K562 (cell line): ENCODE measurements around the gene NDUFA3. TPM values are rescaled to one million over a fixed set of nuclear protein-coding genes. Genes with fewer than 3 reads are reported as not detected.

Experiments used
- ATAC-seq: fragments of 200-7000 bp; cut with Tn5 transposase; 3 replicates; pipeline ENCODE4 v1.9.1; 2020; ENCODE audit warnings: moderate library complexity
- BruUV-seq: library from RNA; stranded (reverse); fragments of 400-500 nt; replicated peaks from 2 replicates; lab custom pipeline; 2021; lab: Mats Ljungman, UMichigan
- CTCF ChIA-PET: fragments of 300-600 bp; formaldehyde crosslinking; extraction: SDS; loops from one replicate; lab custom pipeline; 2021; ENCODE audit warnings: low intra/inter-chr PET ratio; lab: Yijun Ruan, JAX
- POLR2A ChIA-PET: fragments of 300-600, 350-650 bp; sonication (Branson Sonifier 250); formaldehyde crosslinking; extraction: SDS; loops from one replicate; lab custom pipeline; 2021; ENCODE audit warnings: antibody characterized with exemption, inconsistent platforms; lab: Yijun Ruan, JAX
- DNase-seq, 4 experiments: peaks; one replicate each; pipeline versions ENCODE4 v3.0.0 to v3.0.0-alpha.2; 2011 to 2018; ENCODE audit warnings: low spot score in 3 of 4, mixed read lengths in 3 of 4; ENCODE audit errors: extremely low read depth in 1 of 4
- FAIRE-seq: peaks from 2 replicates; lab custom pipeline; 2011; peaks lifted over from hg19 to GRCh38; lab: Jason Lieb, UNC
- H2AFZ ChIP-seq: 2 replicates; pipeline ENCODE4 v1.6.0; 2011; ENCODE audit warnings: low read depth, low read length, control low read depth, inconsistent platforms
- H3K27ac ChIP-seq: fragments of 200-600 bp; 3 replicates; pipeline ENCODE4 v1.8.0; 2011; ENCODE audit warnings: low read depth, mild to moderate bottlenecking, control low read depth, inconsistent platforms, low read length, moderate library complexity, mixed read lengths; ENCODE audit errors: extremely low read depth
- H3K27me3 ChIP-seq, 2 experiments: fragments of 300-600 bp in 1 of 2; 2 replicates in 1 of 2; 3 replicates in 1 of 2; pipeline versions ENCODE4 v1.6.0 to v1.8.0; 2011; ENCODE audit warnings: inconsistent platforms in 2 of 2, low read length in 2 of 2, mild to moderate bottlenecking in 1 of 2, mixed read lengths in 1 of 2, moderate library complexity in 1 of 2; ENCODE audit not compliant: control insufficient read depth in 2 of 2, insufficient read depth in 2 of 2
- H3K36me3 ChIP-seq: fragments of 300-600 bp; 3 replicates; pipeline ENCODE4 v1.8.0; 2011; ENCODE audit warnings: mild to moderate bottlenecking, low read length, inconsistent platforms; ENCODE audit not compliant: control insufficient read depth, insufficient read depth
- H3K4me1 ChIP-seq, 2 experiments: fragments of 200-600 bp in 1 of 2; replicated peaks in 1 of 2; 2 replicates in 1 of 2; 3 replicates in 1 of 2; pipeline versions ENCODE4 v1.5.1 to v1.8.0; 2011; ENCODE audit warnings: inconsistent platforms in 2 of 2, low read length in 2 of 2, mild to moderate bottlenecking in 1 of 2, mixed read lengths in 1 of 2, moderate library complexity in 1 of 2; ENCODE audit not compliant: control insufficient read depth in 2 of 2, insufficient read depth in 2 of 2
- H3K4me2 ChIP-seq: 2 replicates; pipeline ENCODE4 v1.6.1; 2011; ENCODE audit warnings: low read length, control low read depth, inconsistent platforms, mixed read lengths; ENCODE audit not compliant: insufficient read depth
- H3K4me3 ChIP-seq: fragments of 200-600 bp; sonication (generic), shearing (Covaris generic); 2 replicates; pipeline ENCODE4 v1.5.1; 2016; ENCODE audit warnings: control low read depth, inconsistent platforms
- H3K79me2 ChIP-seq: fragments of 200-600 bp; 3 replicates; pipeline ENCODE4 v1.8.0; 2011; ENCODE audit warnings: low read length, inconsistent platforms; ENCODE audit not compliant: control insufficient read depth, insufficient read depth
- H3K9ac ChIP-seq, 2 experiments: 2 replicates each; pipeline versions ENCODE4 v1.6.0 to v1.6.1; 2011; ENCODE audit warnings: low read depth in 2 of 2, low read length in 2 of 2, control low read depth in 1 of 2, inconsistent platforms in 1 of 2, mild to moderate bottlenecking in 1 of 2, mixed read lengths in 1 of 2; ENCODE audit not compliant: insufficient read depth in 1 of 2
- H3K9me1 ChIP-seq: one replicate; pipeline ENCODE4 v1.6.0; 2011; ENCODE audit warnings: inconsistent platforms, mild to moderate bottlenecking, low read length, moderate library complexity; ENCODE audit not compliant: control insufficient read depth, insufficient read depth
- H3K9me3 ChIP-seq: replicated peaks from 2 replicates; pipeline ENCODE4 v1.5.1; 2011; ENCODE audit warnings: low read depth, low read length, inconsistent platforms; ENCODE audit not compliant: control insufficient read depth, insufficient read depth
- H4K20me1 ChIP-seq: replicated peaks from 2 replicates; pipeline ENCODE4 v1.6.1; 2011; ENCODE audit warnings: low read length, inconsistent platforms, mixed read lengths; ENCODE audit not compliant: control insufficient read depth, insufficient read depth
- C11orf30 ChIP-seq: fragments of 450-650 bp; IDR thresholded peaks from 2 replicates; pipeline ENCODE4 v1.6.1; 2016; ENCODE audit warnings: low read depth, mild to moderate bottlenecking
- FOXA1 ChIP-seq: fragments of 450-650 bp; IDR thresholded peaks from 2 replicates; pipeline ENCODE4 v1.6.1; 2016; ENCODE audit warnings: mild to moderate bottlenecking, borderline replicate concordance
- FOXM1 ChIP-seq, 2 experiments: fragments of 450-650 bp in 1 of 2; sonication (generic) in 1 of 2; formaldehyde crosslinking in 1 of 2; IDR thresholded peaks; 2 replicates each; pipeline versions ENCODE4 v1.6.1 to v1.9.0; 2017 to 2022; ENCODE audit warnings: low read depth in 2 of 2, mild to moderate bottlenecking in 2 of 2, missing genetic modification reagents in 1 of 2, moderate library complexity in 1 of 2
- HDAC2 ChIP-seq: fragments of 450-650 bp; IDR thresholded peaks from 2 replicates; pipeline ENCODE4 v1.6.1; 2016; ENCODE audit warnings: mild to moderate bottlenecking
- MEF2A ChIP-seq: IDR thresholded peaks from 2 replicates; pipeline ENCODE4 v1.6.1; 2011; ENCODE audit warnings: low read depth, mild to moderate bottlenecking, low read length, moderate library complexity; ENCODE audit not compliant: control insufficient read depth
- RBM25 ChIP-seq: fragments of 200-400 bp; formaldehyde crosslinking; IDR thresholded peaks from 2 replicates; pipeline ENCODE4 v1.6.1; 2018; ENCODE audit warnings: low read length, low read depth, moderate library complexity; ENCODE audit not compliant: severe bottlenecking
- RHOXF2B ChIP-seq: fragments of 250-450 bp; sonication (Bioruptor Pico); conservative IDR thresholded peaks from 2 replicates; pipeline ENCODE4 v1.5.1; 2021
- SMARCC2 ChIP-seq: fragments of 450-650 bp; IDR thresholded peaks from 2 replicates; pipeline ENCODE4 v1.6.1; 2017; ENCODE audit warnings: antibody characterized with exemption, moderate library complexity, mild to moderate bottlenecking, low read depth
- TAF7 ChIP-seq: fragments of 450-650 bp; IDR thresholded peaks from 2 replicates; pipeline ENCODE4 v1.6.1; 2016; ENCODE audit warnings: missing genetic modification characterization, missing compliant biosample characterization
- ZNF274 ChIP-seq: IDR thresholded peaks from 2 replicates; pipeline ENCODE4 v1.6.1; 2011; ENCODE audit warnings: low read depth, mild to moderate bottlenecking, low read length, moderate library complexity, borderline replicate concordance
- ZNF282 ChIP-seq: sonication (generic); formaldehyde crosslinking; IDR thresholded peaks from 2 replicates; pipeline ENCODE4 v1.8.1; 2023; ENCODE audit warnings: missing genetic modification reagents
- ZNF785 ChIP-seq: fragments of 250-450 bp; sonication (Bioruptor Pico); IDR thresholded peaks from 2 replicates; pipeline ENCODE4 v1.4.0; 2020; ENCODE audit warnings: mild to moderate bottlenecking
- WGBS: fragments of 100-300 bp; shearing (Covaris generic); methylation state at CpG from one replicate; pipeline ENCODE4 v1.1.6; 2016; ENCODE audit warnings: low coverage, mixed read lengths; ENCODE audit not compliant: insufficient coverage; ENCODE audit errors: missing lambda C conversion rate; 5-methylcytosine and 5-hydroxymethylcytosine counted together
- in situ Hi-C: fragments of 300-500 bp; cut with MboI; formaldehyde crosslinking; loops from 4 replicates; pipeline ENCODE4 v1.15.0; 2018; ENCODE audit warnings: inconsistent platforms, mixed read lengths
- intact Hi-C: fragments of 100-400 bp; cut with micrococcal nuclease; formaldehyde crosslinking; loops from 2 replicates; pipeline ENCODE4 v1.14.2; 2022
- polyA plus RNA-seq, 8 experiments: library from polyadenylated mRNA; depleted of rRNA in 4 of 8; stranded (reverse) in 5 of 8; unstranded in 3 of 8; fragments of >200 nt; fragmentation: Nextera tagmentation in 2 of 8; fragmentation: Illumina TruSeq in 1 of 8; extraction: Ambion mirVana in 2 of 8; extraction: Trizol in 1 of 8; gene quantifications; 2 replicates each; pipeline versions ENCODE4 v1.2.1 to v1.2.3, GENCODE V29; 2011 to 2014; ENCODE audit warnings: inconsistent platforms in 1 of 8, missing spikeins in 1 of 8
- total RNA-seq, 7 experiments: library from RNA; depleted of rRNA in 6 of 7; stranded (reverse); fragments of >200 nt in 6 of 7; fragmentation: Illumina TruSeq in 2 of 7; extraction: Trizol in 2 of 7; gene quantifications; 2 replicates each; pipeline versions ENCODE4 v1.2.1 to v1.2.3, GENCODE V29; 2011 to 2021; ENCODE audit warnings: low replicate concordance in 1 of 7
- TF ChIP-seq, protein P1 (sequence below): fragments of 250-450 bp; sonication (Bioruptor Pico); IDR thresholded peaks from 2 replicates; pipeline ENCODE4 v1.5.0; 2020; ENCODE audit warnings: mild to moderate bottlenecking, borderline replicate concordance
- TF ChIP-seq, protein P2 (sequence below): fragments of 250-450 bp; sonication (Bioruptor Pico); IDR thresholded peaks from 2 replicates; pipeline ENCODE4 v1.4.0; 2020; ENCODE audit warnings: mild to moderate bottlenecking
- TF ChIP-seq, protein P3 (sequence below): fragments of 250-450 bp; sonication (Bioruptor Pico); IDR thresholded peaks from 2 replicates; pipeline ENCODE4 v1.5.0; 2020; ENCODE audit warnings: mild to moderate bottlenecking

NDUFA3 gene
- total and polyA plus RNA-seq, 9 of the 15 experiments (the other 6 are each of a cell fraction or from before 2014, with no cell fraction given): 39.2 to 279 (median 138) TPM

DNA sequence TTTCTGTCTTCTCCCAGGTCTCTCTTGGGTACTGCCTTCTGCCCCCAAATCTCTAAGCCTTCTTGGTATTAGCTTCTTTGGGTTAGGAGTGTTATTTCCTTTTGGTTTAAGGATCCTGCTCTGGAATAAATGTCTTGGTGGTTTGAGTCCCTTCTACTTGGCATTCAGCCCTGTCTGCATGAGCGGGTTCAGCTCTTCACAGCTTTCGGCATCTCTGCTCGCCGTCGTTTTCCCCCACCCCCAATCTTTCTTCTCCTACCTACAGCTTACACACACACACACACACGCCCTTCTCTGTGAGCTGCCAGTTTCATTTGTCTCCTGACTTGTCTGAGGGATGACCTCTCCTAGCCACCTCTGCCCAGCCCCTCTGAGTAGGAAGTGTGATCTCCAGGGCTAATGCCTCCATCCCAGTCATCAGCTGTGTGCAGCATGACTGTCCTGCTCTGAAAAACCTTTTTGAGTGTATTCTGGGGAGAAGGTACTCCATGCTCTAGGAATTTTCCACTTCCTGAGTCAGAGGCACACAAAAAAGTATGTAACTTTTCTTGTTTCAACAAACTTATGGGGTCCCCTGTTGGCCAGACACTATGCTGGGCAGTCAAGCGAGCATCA lies 39.6 kb downstream of the NDUFA3 start:
- Histone ChIP-seq H3K79me2 (peaks cover 52% of the 10 kb centered on the region), H3K36me3 (peaks cover 86% of the 10 kb centered on the region)
- no peak for FAIRE-seq
- TF ChIP-seq, protein P1, sequence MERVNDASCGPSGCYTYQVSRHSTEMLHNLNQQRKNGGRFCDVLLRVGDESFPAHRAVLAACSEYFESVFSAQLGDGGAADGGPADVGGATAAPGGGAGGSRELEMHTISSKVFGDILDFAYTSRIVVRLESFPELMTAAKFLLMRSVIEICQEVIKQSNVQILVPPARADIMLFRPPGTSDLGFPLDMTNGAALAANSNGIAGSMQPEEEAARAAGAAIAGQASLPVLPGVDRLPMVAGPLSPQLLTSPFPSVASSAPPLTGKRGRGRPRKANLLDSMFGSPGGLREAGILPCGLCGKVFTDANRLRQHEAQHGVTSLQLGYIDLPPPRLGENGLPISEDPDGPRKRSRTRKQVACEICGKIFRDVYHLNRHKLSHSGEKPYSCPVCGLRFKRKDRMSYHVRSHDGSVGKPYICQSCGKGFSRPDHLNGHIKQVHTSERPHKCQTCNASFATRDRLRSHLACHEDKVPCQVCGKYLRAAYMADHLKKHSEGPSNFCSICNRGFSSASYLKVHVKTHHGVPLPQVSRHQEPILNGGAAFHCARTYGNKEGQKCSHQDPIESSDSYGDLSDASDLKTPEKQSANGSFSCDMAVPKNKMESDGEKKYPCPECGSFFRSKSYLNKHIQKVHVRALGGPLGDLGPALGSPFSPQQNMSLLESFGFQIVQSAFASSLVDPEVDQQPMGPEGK (CRISPR knock-in tag): no peak
- TF ChIP-seq MEF2A (no peak), ZNF282 (no peak), HDAC2 (no peak), TAF7 (tag) (no peak), FOXM1 (IDR thresholded peaks at IDR 0.05; ENCODE audit: low read depth) (no peak), FOXM1 (CRISPR knock-in tag; IDR thresholded peaks at IDR 0.05; ENCODE audit: low read depth) (no peak), ZNF274 (no peak), RHOXF2B (CRISPR knock-in tag) (no peak), RBM25 (no peak), ZNF785 (CRISPR knock-in tag) (no peak), C11orf30 (no peak), FOXA1 (no peak), SMARCC2 (no peak)
- TF ChIP-seq, protein P2, sequence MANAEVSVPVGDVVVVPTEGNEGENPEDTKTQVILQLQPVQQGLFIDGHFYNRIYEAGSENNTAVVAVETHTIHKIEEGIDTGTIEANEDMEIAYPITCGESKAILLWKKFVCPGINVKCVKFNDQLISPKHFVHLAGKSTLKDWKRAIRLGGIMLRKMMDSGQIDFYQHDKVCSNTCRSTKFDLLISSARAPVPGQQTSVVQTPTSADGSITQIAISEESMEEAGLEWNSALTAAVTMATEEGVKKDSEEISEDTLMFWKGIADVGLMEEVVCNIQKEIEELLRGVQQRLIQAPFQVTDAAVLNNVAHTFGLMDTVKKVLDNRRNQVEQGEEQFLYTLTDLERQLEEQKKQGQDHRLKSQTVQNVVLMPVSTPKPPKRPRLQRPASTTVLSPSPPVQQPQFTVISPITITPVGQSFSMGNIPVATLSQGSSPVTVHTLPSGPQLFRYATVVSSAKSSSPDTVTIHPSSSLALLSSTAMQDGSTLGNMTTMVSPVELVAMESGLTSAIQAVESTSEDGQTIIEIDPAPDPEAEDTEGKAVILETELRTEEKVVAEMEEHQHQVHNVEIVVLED (CRISPR knock-in tag): no peak
- TF ChIP-seq, protein P3, sequence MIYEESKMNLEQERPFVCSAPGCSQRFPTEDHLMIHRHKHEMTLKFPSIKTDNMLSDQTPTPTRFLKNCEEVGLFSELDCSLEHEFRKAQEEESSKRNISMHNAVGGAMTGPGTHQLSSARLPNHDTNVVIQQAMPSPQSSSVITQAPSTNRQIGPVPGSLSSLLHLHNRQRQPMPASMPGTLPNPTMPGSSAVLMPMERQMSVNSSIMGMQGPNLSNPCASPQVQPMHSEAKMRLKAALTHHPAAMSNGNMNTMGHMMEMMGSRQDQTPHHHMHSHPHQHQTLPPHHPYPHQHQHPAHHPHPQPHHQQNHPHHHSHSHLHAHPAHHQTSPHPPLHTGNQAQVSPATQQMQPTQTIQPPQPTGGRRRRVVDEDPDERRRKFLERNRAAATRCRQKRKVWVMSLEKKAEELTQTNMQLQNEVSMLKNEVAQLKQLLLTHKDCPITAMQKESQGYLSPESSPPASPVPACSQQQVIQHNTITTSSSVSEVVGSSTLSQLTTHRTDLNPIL (CRISPR knock-in tag): no peak

More for the DNA sequence above, 39.6 kb downstream of the NDUFA3 start:
- POLR2A ChIA-PET: interaction anchor here (1.4 kb wide), 1 partner anchor 16 kb away, joined by 3 read pairs; no protein-coding TSS in a partner anchor
- intact Hi-C loops: no loop called here
- CTCF ChIA-PET: no interaction called here
- Histone ChIP-seq H3K27me3 (no peaks in the 10 kb centered on the region), H2AFZ (no peak overlapping the region), H3K27ac (no peak overlapping the region), H3K4me3 (no peak overlapping the region), H3K4me1 (peaks cover 10 to 25% of the 10 kb centered on the region in 2 experiments; a peak in 4 of 5 replicates), H3K9me1 (peaks cover 16% of the 10 kb centered on the region), H3K9ac (no peak overlapping the region), H4K20me1 (peaks cover 26% of the 10 kb centered on the region), H3K4me2 (no peak overlapping the region), H3K9me3 (no peaks in the 10 kb centered on the region)
- DNase-seq (no peak), ATAC-seq (no peak)
- in situ Hi-C loops: no loop called here
- WGBS: 89% methylated on average over 7 of the region's 7 CpGs
- no TSS peak for BruUV-seq
